OCI-LY1 (cell line): ENCODE data around the gene SUFU.

Source experiments
- EZH2 ChIP-seq: fragments of 200-600 bp; sonication (generic), shearing (Covaris generic); IDR thresholded peaks from 2 replicates; pipeline ENCODE4 v1.8.0; 2017; ENCODE audit warnings: borderline replicate concordance, mixed run types, mild to moderate bottlenecking, antibody characterized with exemption, low read length, moderate library complexity, mixed read lengths
- TF ChIP-seq, protein P1 (sequence below): fragments of 200-600 bp; sonication (generic), shearing (Covaris generic); IDR thresholded peaks from 2 replicates; pipeline ENCODE4 v1.5.1; 2017; ENCODE audit warnings: mild to moderate bottlenecking, antibody characterized with exemption, low read length, moderate library complexity, mixed read lengths

DNA sequence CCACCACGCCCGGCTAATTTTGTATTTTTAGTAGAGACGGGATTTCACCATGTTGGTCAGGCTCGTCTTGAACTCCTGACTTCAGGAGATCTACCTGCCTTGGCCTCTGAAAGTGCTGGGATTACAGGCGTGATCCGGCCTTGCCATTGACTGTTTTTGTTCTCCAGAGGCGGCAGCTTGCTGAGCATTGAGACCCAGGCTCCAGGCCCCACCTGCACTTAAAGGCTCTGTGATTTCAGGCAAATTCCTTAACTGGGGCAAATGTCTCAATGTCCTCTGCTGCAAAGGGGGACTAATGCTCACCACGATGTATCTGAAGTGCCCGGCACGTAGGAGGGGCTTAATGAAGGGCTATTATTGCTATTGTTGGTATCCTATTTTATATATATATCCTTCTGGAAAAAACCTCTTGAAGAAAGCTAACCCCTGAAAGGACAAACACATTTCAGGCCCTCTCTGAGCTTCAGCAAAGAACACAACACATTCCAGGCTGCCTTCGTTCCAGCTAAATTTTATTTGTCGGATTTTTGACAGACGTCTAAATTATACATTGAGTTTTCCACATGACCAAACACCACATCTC is 169.6 kb downstream of the SUFU start:
- TF ChIP-seq, protein P1, sequence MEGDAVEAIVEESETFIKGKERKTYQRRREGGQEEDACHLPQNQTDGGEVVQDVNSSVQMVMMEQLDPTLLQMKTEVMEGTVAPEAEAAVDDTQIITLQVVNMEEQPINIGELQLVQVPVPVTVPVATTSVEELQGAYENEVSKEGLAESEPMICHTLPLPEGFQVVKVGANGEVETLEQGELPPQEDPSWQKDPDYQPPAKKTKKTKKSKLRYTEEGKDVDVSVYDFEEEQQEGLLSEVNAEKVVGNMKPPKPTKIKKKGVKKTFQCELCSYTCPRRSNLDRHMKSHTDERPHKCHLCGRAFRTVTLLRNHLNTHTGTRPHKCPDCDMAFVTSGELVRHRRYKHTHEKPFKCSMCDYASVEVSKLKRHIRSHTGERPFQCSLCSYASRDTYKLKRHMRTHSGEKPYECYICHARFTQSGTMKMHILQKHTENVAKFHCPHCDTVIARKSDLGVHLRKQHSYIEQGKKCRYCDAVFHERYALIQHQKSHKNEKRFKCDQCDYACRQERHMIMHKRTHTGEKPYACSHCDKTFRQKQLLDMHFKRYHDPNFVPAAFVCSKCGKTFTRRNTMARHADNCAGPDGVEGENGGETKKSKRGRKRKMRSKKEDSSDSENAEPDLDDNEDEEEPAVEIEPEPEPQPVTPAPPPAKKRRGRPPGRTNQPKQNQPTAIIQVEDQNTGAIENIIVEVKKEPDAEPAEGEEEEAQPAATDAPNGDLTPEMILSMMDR = no peak
- TF ChIP-seq EZH2 = no peak
